Measurements from ENCODE around the gene CASP12. TPM values are rescaled to one million over a fixed set of nuclear protein-coding genes. Genes with fewer than 3 reads are reported as not detected.

Gene CASP12
- total RNA-seq, 1 donor from 2014 or later: not detected

- H3K4me1 Mint-ChIP-seq (ENCODE audit: low read depth): peaks cover 30% of the 10 kb centered on the region
- H3K36me3 Mint-ChIP-seq (ENCODE audit: low read depth): no peaks in the 10 kb centered on the region
- TF ChIP-seq CTCF (IDR thresholded peaks at IDR 0.05): no peak
- no peaks in the 10 kb centered on the region for H3K9me3 Mint-ChIP-seq (ENCODE audit: low read depth)
- no peak overlapping the region for H3K27ac Mint-ChIP-seq (ENCODE audit: unreplicated experiment)
- no peaks in the 10 kb centered on the region for H3K27me3 Mint-ChIP-seq (ENCODE audit: low read depth)
- no peak overlapping the region for H3K4me3 Mint-ChIP-seq (ENCODE audit: unreplicated experiment)
- no peak for DNase-seq (ENCODE audit: low spot score)
Observed at GRCh38 chr11:104891135-104891534, 7.1 kb downstream of the CASP12 start.

GRCh38 chr11:104883342-104883741, 14.9 kb downstream of the CASP12 start:
- H3K4me3 Mint-ChIP-seq (ENCODE audit: unreplicated experiment): no peak overlapping the region
- H3K4me1 Mint-ChIP-seq (ENCODE audit: low read depth): no peaks in the 10 kb centered on the region
- H3K9me3 Mint-ChIP-seq (ENCODE audit: low read depth): no peaks in the 10 kb centered on the region
- no peak for TF ChIP-seq CTCF (IDR thresholded peaks at IDR 0.05)
- DNase-seq (ENCODE audit: low spot score): no peak
- no peak overlapping the region for H3K27ac Mint-ChIP-seq (ENCODE audit: unreplicated experiment)
- H3K27me3 Mint-ChIP-seq (ENCODE audit: low read depth): peaks cover 4% of the 10 kb centered on the region
- H3K36me3 Mint-ChIP-seq (ENCODE audit: low read depth): no peaks in the 10 kb centered on the region

GRCh38 chr11:104881117-104881794, 17.0 kb downstream of the CASP12 start:
- Mint-ChIP-seq H3K9me3 (ENCODE audit: low read depth) (no peaks in the 10 kb centered on the region), H3K4me3 (ENCODE audit: unreplicated experiment) (no peak overlapping the region), H3K36me3 (ENCODE audit: low read depth) (no peaks in the 10 kb centered on the region), H3K27ac (ENCODE audit: unreplicated experiment) (no peak overlapping the region), H3K27me3 (ENCODE audit: low read depth) (peaks cover 4% of the 10 kb centered on the region), H3K4me1 (ENCODE audit: low read depth) (no peaks in the 10 kb centered on the region)
- TF ChIP-seq CTCF (IDR thresholded peaks at IDR 0.05): no peak
- no peak for DNase-seq (ENCODE audit: low spot score)

- peaks cover 4% of the 10 kb centered on the region for H3K27me3 Mint-ChIP-seq (ENCODE audit: low read depth)
Observed at GRCh38 chr11:104879514-104880190, 18.6 kb downstream of the CASP12 start.

More at GRCh38 chr11:104879514-104880190, 18.6 kb downstream of the CASP12 start:
- TF ChIP-seq CTCF (IDR thresholded peaks at IDR 0.05): no peak
- H3K4me1 Mint-ChIP-seq (ENCODE audit: low read depth): no peaks in the 10 kb centered on the region
- no peak overlapping the region for H3K27ac Mint-ChIP-seq (ENCODE audit: unreplicated experiment)
- no peak overlapping the region for H3K4me3 Mint-ChIP-seq (ENCODE audit: unreplicated experiment)
- no peaks in the 10 kb centered on the region for H3K36me3 Mint-ChIP-seq (ENCODE audit: low read depth)
- no peaks in the 10 kb centered on the region for H3K9me3 Mint-ChIP-seq (ENCODE audit: low read depth)
- DNase-seq (ENCODE audit: low spot score): no peak
